GM23338 (cell line): ENCODE results near the gene SURF4. TPM values are rescaled to one million over a fixed set of nuclear protein-coding genes. Genes with fewer than 3 reads are reported as not detected.
"Not testable (repeated sequence)": the region's sequence is repeated elsewhere in the genome, so short reads cannot be mapped to it uniquely, and the experiment has no call there.

Experiments used
- ATAC-seq: fragments of 200-7000 bp; cut with Tn5 transposase; 3 replicates; pipeline ENCODE4 v1.9.1; 2020
- DNase-seq: peaks from one replicate; pipeline ENCODE4 v3.0.0-alpha.2; 2015; ENCODE audit warnings: low spot score
- H2AFZ ChIP-seq: fragments of 200-600 bp; sonication (generic); 2 replicates; pipeline ENCODE4 v1.8.0; 2016; ENCODE audit warnings: antibody characterized with exemption, mild to moderate bottlenecking, moderate library complexity
- H3F3A ChIP-seq: fragments of 200-600 bp; sonication (generic); replicated peaks from 2 replicates; pipeline ENCODE4 v1.8.0; 2017; ENCODE audit warnings: antibody characterized with exemption, mixed run types, low read depth
- H3K27ac ChIP-seq: fragments of 200-600 bp; sonication (generic); 2 replicates; pipeline ENCODE4 v1.6.1; 2016; ENCODE audit warnings: low read depth
- H3K27me3 ChIP-seq: fragments of 200-600 bp; sonication (generic); 2 replicates; pipeline ENCODE4 v1.8.0; 2016; ENCODE audit warnings: mild to moderate bottlenecking, mixed run types, moderate library complexity; ENCODE audit not compliant: insufficient read depth
- H3K36me3 ChIP-seq: fragments of 200-600 bp; sonication (generic); 2 replicates; pipeline ENCODE4 v1.8.0; 2016; ENCODE audit warnings: mild to moderate bottlenecking; ENCODE audit not compliant: insufficient read depth
- H3K4me1 ChIP-seq: fragments of 200-600 bp; sonication (generic); 2 replicates; pipeline ENCODE4 v1.8.0; 2016; ENCODE audit warnings: mild to moderate bottlenecking, moderate library complexity; ENCODE audit not compliant: insufficient read depth
- H3K4me2 ChIP-seq: fragments of 200-600 bp; sonication (generic); 2 replicates; pipeline ENCODE4 v1.7.1; 2017; ENCODE audit warnings: mixed run types
- H3K4me3 ChIP-seq: fragments of 200-600 bp; sonication (generic); 2 replicates; pipeline ENCODE4 v1.6.1; 2016; ENCODE audit warnings: mixed run types
- H3K79me2 ChIP-seq: fragments of 200-600 bp; sonication (generic); replicated peaks from 2 replicates; pipeline ENCODE4 v1.8.0; 2017; ENCODE audit warnings: mild to moderate bottlenecking; ENCODE audit not compliant: insufficient read depth
- H3K9me2 ChIP-seq: fragments of 200-600 bp; sonication (generic); 2 replicates; pipeline ENCODE4 v1.8.0; 2017; ENCODE audit not compliant: insufficient read depth
- H4K20me1 ChIP-seq: fragments of 200-600 bp; sonication (generic); replicated peaks from 2 replicates; pipeline ENCODE4 v1.8.0; 2017; ENCODE audit warnings: mild to moderate bottlenecking; ENCODE audit not compliant: insufficient read depth
- H3K27ac Mint-ChIP-seq: 2 replicates; pipeline ENCODE4 v1.8.0; 2020; ENCODE audit warnings: inconsistent platforms, mild to moderate bottlenecking, moderate library complexity, mixed read lengths
- H3K27me3 Mint-ChIP-seq: 3 replicates; pipeline ENCODE4 v1.8.0; 2022; ENCODE audit warnings: low read depth, mild to moderate bottlenecking, moderate library complexity, mixed read lengths, inconsistent platforms; ENCODE audit not compliant: insufficient read depth, poor library complexity
- H3K36me3 Mint-ChIP-seq: 3 replicates; pipeline ENCODE4 v1.8.0; 2021; ENCODE audit warnings: low read depth, mild to moderate bottlenecking, inconsistent platforms, moderate library complexity, mixed read lengths
- H3K4me1 Mint-ChIP-seq: 3 replicates; pipeline ENCODE4 v1.8.0; 2020; ENCODE audit warnings: mild to moderate bottlenecking, inconsistent platforms, mixed read lengths
- H3K4me3 Mint-ChIP-seq: 3 replicates; pipeline ENCODE4 v1.8.0; 2021; ENCODE audit warnings: moderate library complexity, mild to moderate bottlenecking, inconsistent platforms, mixed read lengths
- H3K9me3 Mint-ChIP-seq: 3 replicates; pipeline ENCODE4 v1.8.0; 2020; ENCODE audit warnings: moderate library complexity, mild to moderate bottlenecking, inconsistent platforms, mixed read lengths
- EZH2 ChIP-seq: fragments of 200-600 bp; sonication (generic); IDR thresholded peaks from one replicate; pipeline ENCODE4 v1.8.0; 2017; ENCODE audit warnings: antibody characterized with exemption, mild to moderate bottlenecking, low read depth; ENCODE audit not compliant: unreplicated experiment
- EZH2phosphoT487 ChIP-seq: fragments of 200-600 bp; sonication (generic); IDR thresholded peaks from one replicate; pipeline ENCODE4 v1.8.1; 2018; ENCODE audit warnings: antibody characterized with exemption; ENCODE audit not compliant: unreplicated experiment
- POLR2AphosphoS5 ChIP-seq: IDR thresholded peaks from 2 replicates; pipeline ENCODE4 v1.6.1; 2016; ENCODE audit warnings: antibody characterized with exemption, low read depth
- ZNF114 ChIP-seq: fragments of 250-450 bp; sonication (Bioruptor Pico); IDR thresholded peaks from 2 replicates; pipeline ENCODE4 v1.5.0; 2020; ENCODE audit warnings: mild to moderate bottlenecking, moderate library complexity
- polyA plus RNA-seq: library from polyadenylated mRNA; unstranded; fragments of >200 nt; fragmentation: Nextera tagmentation; extraction: Ambion mirVana; gene quantifications from 2 replicates; pipeline ENCODE4 v1.2.1, GENCODE V29; 2016
- total RNA-seq: library from RNA; depleted of rRNA; stranded (reverse); fragments of >200 nt; shearing (Covaris generic); gene quantifications from 2 replicates; pipeline ENCODE4 v1.2.3, GENCODE V29; 2014
- TF ChIP-seq, protein P1 (sequence below): fragments of 250-450 bp; sonication (Bioruptor Pico); IDR thresholded peaks from 2 replicates; pipeline ENCODE4 v1.5.0; 2020; ENCODE audit warnings: mild to moderate bottlenecking, moderate library complexity
- TF ChIP-seq, protein P2 (sequence below): IDR thresholded peaks from one replicate; pipeline ENCODE4 v1.6.1; 2018; ENCODE audit warnings: antibody characterized with exemption; ENCODE audit not compliant: unreplicated experiment
- TF ChIP-seq, protein P3 (sequence below), 2 experiments: fragments of 200-600 bp in 1 of 2; sonication (generic) in 1 of 2; conservative IDR thresholded peaks; 2 replicates each; pipeline versions ENCODE4 v1.5.1 to v1.6.1; 2016 to 2017; ENCODE audit warnings: antibody characterized with exemption in 2 of 2, low read depth in 2 of 2, mild to moderate bottlenecking in 2 of 2, moderate library complexity in 1 of 2
- TF ChIP-seq, protein P4 (sequence below): IDR thresholded peaks from 2 replicates; pipeline ENCODE4 v1.6.1; 2016; ENCODE audit warnings: antibody characterized with exemption

SURF4 gene
- total and polyA plus RNA-seq, 2 experiments from 2014 or later = 66.3 to 242 TPM

DNA sequence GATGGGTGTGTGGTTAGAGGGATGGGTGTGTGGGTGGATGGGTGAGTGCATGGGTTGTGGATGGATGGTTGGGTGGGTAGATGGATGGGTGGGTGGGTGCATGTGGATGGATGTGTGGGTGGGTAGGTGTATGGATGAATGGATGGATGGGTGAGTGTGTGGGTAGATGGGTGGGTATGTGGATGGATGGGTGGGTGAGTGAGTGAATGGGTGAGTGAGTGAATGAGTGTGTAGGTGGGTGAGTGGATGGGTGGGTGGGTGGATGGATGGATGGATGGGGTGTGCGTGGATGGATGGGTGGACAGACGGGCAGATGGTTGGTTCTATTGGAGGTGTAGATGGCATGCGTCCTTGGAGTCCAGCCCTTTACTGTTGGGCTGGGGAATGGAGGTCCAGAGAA is 17.5 kb upstream of the SURF4 start:
- no peak overlapping the region for H3K4me3 ChIP-seq
- H3K4me2 ChIP-seq = no peak overlapping the region
- no peak for DNase-seq
- no peak for ATAC-seq
- H3K4me1 Mint-ChIP-seq = no peaks in the 10 kb centered on the region
- no peaks in the 10 kb centered on the region for H4K20me1 ChIP-seq
- H3K27ac Mint-ChIP-seq = no peak overlapping the region
- H3K27me3 ChIP-seq = no peaks in the 10 kb centered on the region
- no peaks in the 10 kb centered on the region for H3K36me3 ChIP-seq
- TF ChIP-seq EZH2 (no peak), POLR2AphosphoS5 (no peak), EZH2phosphoT487 (no peak), ZNF114 (CRISPR knock-in tag) (no peak)
- TF ChIP-seq, protein P1, sequence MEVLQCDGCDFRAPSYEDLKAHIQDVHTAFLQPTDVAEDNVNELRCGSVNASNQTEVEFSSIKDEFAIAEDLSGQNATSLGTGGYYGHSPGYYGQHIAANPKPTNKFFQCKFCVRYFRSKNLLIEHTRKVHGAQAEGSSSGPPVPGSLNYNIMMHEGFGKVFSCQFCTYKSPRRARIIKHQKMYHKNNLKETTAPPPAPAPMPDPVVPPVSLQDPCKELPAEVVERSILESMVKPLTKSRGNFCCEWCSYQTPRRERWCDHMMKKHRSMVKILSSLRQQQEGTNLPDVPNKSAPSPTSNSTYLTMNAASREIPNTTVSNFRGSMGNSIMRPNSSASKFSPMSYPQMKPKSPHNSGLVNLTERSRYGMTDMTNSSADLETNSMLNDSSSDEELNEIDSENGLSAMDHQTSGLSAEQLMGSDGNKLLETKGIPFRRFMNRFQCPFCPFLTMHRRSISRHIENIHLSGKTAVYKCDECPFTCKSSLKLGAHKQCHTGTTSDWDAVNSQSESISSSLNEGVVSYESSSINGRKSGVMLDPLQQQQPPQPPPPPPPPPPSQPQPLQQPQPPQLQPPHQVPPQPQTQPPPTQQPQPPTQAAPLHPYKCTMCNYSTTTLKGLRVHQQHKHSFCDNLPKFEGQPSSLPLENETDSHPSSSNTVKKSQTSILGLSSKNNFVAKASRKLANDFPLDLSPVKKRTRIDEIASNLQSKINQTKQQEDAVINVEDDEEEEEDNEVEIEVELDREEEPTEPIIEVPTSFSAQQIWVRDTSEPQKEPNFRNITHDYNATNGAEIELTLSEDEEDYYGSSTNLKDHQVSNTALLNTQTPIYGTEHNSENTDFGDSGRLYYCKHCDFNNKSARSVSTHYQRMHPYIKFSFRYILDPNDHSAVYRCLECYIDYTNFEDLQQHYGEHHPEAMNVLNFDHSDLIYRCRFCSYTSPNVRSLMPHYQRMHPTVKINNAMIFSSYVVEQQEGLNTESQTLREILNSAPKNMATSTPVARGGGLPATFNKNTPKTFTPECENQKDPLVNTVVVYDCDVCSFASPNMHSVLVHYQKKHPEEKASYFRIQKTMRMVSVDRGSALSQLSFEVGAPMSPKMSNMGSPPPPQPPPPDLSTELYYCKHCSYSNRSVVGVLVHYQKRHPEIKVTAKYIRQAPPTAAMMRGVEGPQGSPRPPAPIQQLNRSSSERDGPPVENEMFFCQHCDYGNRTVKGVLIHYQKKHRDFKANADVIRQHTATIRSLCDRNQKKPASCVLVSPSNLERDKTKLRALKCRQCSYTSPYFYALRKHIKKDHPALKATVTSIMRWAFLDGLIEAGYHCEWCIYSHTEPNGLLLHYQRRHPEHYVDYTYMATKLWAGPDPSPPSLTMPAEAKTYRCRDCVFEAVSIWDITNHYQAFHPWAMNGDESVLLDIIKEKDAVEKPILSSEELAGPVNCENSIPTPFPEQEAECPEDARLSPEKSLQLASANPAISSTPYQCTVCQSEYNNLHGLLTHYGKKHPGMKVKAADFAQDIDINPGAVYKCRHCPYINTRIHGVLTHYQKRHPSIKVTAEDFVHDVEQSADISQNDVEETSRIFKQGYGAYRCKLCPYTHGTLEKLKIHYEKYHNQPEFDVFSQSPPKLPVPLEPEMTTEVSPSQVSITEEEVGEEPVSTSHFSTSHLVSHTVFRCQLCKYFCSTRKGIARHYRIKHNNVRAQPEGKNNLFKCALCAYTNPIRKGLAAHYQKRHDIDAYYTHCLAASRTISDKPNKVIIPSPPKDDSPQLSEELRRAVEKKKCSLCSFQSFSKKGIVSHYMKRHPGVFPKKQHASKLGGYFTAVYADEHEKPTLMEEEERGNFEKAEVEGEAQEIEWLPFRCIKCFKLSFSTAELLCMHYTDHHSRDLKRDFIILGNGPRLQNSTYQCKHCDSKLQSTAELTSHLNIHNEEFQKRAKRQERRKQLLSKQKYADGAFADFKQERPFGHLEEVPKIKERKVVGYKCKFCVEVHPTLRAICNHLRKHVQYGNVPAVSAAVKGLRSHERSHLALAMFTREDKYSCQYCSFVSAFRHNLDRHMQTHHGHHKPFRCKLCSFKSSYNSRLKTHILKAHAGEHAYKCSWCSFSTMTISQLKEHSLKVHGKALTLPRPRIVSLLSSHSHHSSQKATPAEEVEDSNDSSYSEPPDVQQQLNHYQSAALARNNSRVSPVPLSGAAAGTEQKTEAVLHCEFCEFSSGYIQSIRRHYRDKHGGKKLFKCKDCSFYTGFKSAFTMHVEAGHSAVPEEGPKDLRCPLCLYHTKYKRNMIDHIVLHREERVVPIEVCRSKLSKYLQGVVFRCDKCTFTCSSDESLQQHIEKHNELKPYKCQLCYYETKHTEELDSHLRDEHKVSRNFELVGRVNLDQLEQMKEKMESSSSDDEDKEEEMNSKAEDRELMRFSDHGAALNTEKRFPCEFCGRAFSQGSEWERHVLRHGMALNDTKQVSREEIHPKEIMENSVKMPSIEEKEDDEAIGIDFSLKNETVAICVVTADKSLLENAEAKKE (CRISPR knock-in tag) = no peak
- TF ChIP-seq, protein P2, sequence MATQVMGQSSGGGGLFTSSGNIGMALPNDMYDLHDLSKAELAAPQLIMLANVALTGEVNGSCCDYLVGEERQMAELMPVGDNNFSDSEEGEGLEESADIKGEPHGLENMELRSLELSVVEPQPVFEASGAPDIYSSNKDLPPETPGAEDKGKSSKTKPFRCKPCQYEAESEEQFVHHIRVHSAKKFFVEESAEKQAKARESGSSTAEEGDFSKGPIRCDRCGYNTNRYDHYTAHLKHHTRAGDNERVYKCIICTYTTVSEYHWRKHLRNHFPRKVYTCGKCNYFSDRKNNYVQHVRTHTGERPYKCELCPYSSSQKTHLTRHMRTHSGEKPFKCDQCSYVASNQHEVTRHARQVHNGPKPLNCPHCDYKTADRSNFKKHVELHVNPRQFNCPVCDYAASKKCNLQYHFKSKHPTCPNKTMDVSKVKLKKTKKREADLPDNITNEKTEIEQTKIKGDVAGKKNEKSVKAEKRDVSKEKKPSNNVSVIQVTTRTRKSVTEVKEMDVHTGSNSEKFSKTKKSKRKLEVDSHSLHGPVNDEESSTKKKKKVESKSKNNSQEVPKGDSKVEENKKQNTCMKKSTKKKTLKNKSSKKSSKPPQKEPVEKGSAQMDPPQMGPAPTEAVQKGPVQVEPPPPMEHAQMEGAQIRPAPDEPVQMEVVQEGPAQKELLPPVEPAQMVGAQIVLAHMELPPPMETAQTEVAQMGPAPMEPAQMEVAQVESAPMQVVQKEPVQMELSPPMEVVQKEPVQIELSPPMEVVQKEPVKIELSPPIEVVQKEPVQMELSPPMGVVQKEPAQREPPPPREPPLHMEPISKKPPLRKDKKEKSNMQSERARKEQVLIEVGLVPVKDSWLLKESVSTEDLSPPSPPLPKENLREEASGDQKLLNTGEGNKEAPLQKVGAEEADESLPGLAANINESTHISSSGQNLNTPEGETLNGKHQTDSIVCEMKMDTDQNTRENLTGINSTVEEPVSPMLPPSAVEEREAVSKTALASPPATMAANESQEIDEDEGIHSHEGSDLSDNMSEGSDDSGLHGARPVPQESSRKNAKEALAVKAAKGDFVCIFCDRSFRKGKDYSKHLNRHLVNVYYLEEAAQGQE = no peak
- TF ChIP-seq, protein P3, sequence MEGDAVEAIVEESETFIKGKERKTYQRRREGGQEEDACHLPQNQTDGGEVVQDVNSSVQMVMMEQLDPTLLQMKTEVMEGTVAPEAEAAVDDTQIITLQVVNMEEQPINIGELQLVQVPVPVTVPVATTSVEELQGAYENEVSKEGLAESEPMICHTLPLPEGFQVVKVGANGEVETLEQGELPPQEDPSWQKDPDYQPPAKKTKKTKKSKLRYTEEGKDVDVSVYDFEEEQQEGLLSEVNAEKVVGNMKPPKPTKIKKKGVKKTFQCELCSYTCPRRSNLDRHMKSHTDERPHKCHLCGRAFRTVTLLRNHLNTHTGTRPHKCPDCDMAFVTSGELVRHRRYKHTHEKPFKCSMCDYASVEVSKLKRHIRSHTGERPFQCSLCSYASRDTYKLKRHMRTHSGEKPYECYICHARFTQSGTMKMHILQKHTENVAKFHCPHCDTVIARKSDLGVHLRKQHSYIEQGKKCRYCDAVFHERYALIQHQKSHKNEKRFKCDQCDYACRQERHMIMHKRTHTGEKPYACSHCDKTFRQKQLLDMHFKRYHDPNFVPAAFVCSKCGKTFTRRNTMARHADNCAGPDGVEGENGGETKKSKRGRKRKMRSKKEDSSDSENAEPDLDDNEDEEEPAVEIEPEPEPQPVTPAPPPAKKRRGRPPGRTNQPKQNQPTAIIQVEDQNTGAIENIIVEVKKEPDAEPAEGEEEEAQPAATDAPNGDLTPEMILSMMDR (conservative IDR thresholded peaks at IDR 0.05; ENCODE audit: low read depth in 2 of 2) = no peak
- TF ChIP-seq, protein P4, sequence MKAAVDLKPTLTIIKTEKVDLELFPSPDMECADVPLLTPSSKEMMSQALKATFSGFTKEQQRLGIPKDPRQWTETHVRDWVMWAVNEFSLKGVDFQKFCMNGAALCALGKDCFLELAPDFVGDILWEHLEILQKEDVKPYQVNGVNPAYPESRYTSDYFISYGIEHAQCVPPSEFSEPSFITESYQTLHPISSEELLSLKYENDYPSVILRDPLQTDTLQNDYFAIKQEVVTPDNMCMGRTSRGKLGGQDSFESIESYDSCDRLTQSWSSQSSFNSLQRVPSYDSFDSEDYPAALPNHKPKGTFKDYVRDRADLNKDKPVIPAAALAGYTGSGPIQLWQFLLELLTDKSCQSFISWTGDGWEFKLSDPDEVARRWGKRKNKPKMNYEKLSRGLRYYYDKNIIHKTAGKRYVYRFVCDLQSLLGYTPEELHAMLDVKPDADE = no peak
- peaks cover 16% of the 10 kb centered on the region for H3K9me3 Mint-ChIP-seq
- peaks cover 13% of the 10 kb centered on the region for H3K27me3 Mint-ChIP-seq
- H3K36me3 Mint-ChIP-seq = no peaks in the 10 kb centered on the region
- no peaks in the 10 kb centered on the region for H3K4me1 ChIP-seq
- H3K79me2 ChIP-seq = no peaks in the 10 kb centered on the region
- no peak overlapping the region for H3K4me3 Mint-ChIP-seq
- no peak overlapping the region for H3K27ac ChIP-seq
- H2AFZ ChIP-seq = no peak overlapping the region
- H3K9me2 ChIP-seq = no peaks in the 10 kb centered on the region
- H3F3A ChIP-seq = no peaks in the 10 kb centered on the region

DNA sequence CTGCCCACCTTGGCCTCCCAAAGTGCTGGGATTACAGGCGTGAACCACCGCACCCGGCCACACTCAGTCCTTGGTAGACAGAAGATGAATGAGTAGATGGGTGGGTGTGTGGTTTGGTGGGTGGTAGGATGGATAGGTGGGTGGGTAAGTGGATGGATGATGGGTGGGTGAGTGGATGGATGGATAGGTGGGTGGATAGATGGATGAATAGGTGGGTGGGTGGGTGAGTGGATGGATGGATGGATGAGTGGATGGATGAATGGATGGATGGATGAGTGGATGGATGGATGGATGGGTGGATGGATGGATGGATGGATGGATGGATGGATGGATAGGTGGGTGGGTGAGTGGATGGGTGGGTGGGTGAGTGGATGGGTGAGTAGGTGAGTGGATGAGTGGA is 16.4 kb upstream of the SURF4 start:
- H3K27ac ChIP-seq, H3K4me1 ChIP-seq, H2AFZ ChIP-seq, H3K4me3 ChIP-seq, H3K9me2 ChIP-seq, H3F3A ChIP-seq, H3K36me3 ChIP-seq, H3K4me1 Mint-ChIP-seq, H4K20me1 ChIP-seq, H3K27me3 ChIP-seq, ATAC-seq, DNase-seq, H3K4me3 Mint-ChIP-seq, H3K4me2 ChIP-seq, H3K36me3 Mint-ChIP-seq, H3K27ac Mint-ChIP-seq, H3K79me2 ChIP-seq: not testable (repeated sequence)
- Mint-ChIP-seq H3K27me3 (peaks cover 18% of the 10 kb centered on the region), H3K9me3 (peaks cover 16% of the 10 kb centered on the region)
